Measurements from ENCODE around the gene BRINP1. TPM values are rescaled to one million over a fixed set of nuclear protein-coding genes. Genes with fewer than 3 reads are reported as not detected.

BRINP1 gene, protein sequence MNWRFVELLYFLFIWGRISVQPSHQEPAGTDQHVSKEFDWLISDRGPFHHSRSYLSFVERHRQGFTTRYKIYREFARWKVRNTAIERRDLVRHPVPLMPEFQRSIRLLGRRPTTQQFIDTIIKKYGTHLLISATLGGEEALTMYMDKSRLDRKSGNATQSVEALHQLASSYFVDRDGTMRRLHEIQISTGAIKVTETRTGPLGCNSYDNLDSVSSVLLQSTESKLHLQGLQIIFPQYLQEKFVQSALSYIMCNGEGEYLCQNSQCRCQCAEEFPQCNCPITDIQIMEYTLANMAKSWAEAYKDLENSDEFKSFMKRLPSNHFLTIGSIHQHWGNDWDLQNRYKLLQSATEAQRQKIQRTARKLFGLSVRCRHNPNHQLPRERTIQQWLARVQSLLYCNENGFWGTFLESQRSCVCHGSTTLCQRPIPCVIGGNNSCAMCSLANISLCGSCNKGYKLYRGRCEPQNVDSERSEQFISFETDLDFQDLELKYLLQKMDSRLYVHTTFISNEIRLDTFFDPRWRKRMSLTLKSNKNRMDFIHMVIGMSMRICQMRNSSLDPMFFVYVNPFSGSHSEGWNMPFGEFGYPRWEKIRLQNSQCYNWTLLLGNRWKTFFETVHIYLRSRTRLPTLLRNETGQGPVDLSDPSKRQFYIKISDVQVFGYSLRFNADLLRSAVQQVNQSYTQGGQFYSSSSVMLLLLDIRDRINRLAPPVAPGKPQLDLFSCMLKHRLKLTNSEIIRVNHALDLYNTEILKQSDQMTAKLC
- 0.02 TPM for total RNA-seq (2013)
- polyA plus RNA-seq (not detected), polyA minus RNA-seq (not detected in 2 replicates), total RNA-seq (0 to 1.9 (median 0.12) reads per million in 11 experiments)

DNA sequence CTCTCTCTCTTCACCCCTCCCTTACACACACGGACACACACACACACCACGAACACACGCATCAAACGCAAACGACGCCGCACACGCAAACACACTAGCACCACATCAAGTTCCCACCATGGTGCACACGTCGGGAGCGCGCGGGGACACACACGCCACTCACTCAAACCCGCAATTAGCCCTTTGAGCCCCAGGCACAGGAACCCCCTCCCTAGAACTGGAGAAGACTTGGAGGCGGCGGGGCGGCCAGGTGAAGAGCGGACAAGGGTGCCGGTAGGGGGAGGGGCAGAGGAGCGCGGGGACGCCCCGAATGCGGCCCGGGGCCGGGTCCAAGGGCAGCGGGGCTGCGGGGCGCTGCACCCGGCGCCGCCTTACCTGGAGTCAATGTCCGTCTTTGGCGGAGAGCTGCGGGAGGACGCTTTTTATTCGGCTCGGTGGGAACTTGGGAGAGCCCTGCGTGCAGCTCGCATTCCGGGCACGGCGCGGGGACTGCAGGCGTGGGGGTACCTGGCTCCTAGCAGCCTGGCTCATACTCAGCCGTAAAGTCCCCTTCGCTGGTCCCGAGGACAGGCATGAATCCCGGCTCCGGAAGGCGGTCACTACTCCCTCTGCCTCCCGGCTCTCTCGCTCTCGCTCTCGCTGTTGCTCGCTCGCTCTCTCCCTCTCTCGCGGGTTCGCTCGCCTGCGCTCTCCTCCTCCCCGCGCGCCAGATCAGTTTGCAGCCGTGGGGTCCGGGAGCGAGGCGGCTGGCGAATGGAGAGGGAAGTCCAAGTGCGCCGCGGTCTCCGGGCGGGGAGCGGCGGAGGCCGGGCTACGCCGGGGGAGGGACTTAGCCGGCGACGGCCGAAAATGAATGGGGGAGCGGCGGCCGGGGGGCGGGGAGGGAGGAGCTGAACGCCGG lies at the start of gene BRINP1:
TSS of gene BRINP1 (minus strand) at position 755 of the 901 bp plus-strand sequence. CDS start 56,080 bp downstream, outside the sequence.
- Histone ChIP-seq H3K4me2 (replicated peaks; ENCODE audit: extremely low read depth, low read length, poor library complexity, severe bottlenecking) (no peak within 1 kb of the TSS), H3K4me3 (replicated peaks in 1 of 3; ENCODE audit: low read depth in 2 of 3, low read length in 3 of 3) (no peak within 1 kb of the TSS), H3K36me3 (replicated peaks in 1 of 2; ENCODE audit: control insufficient read depth in 1 of 2, insufficient read depth in 2 of 2, low read length in 2 of 2) (no peaks in the 10 kb centered on the region), H3K9ac (ENCODE audit: insufficient read depth, low read length, poor library complexity, severe bottlenecking) (no peak within 1 kb of the TSS), H4K20me1 (ENCODE audit: insufficient read depth, low read length) (no peaks in the 10 kb centered on the region), H3K27me3 (ENCODE audit: control insufficient read depth in 2 of 2, insufficient read depth in 2 of 2, low read length in 2 of 2) (peaks cover 37 to 45% of the 10 kb centered on the region in 2 donors), H3K9me3 (replicated peaks in 1 of 2; ENCODE audit: control insufficient read depth in 1 of 2, insufficient read depth in 1 of 2, low read length in 2 of 2) (peaks cover 0 to 33% of the 10 kb centered on the region in 2 donors), H3K79me2 (ENCODE audit: insufficient read depth, low read length) (no peaks in the 10 kb centered on the region), H3K27ac (ENCODE audit: low read depth in 1 of 2, low read length in 2 of 2) (no peak within 1 kb of the TSS), H2AFZ (ENCODE audit: insufficient read depth, low read depth, low read length, poor library complexity, severe bottlenecking) (no peak within 1 kb of the TSS), H3K4me1 (ENCODE audit: control insufficient read depth in 1 of 2, insufficient read depth in 2 of 2, low read length in 2 of 2) (no peaks in the 10 kb centered on the region)
- TF ChIP-seq, protein P1, sequence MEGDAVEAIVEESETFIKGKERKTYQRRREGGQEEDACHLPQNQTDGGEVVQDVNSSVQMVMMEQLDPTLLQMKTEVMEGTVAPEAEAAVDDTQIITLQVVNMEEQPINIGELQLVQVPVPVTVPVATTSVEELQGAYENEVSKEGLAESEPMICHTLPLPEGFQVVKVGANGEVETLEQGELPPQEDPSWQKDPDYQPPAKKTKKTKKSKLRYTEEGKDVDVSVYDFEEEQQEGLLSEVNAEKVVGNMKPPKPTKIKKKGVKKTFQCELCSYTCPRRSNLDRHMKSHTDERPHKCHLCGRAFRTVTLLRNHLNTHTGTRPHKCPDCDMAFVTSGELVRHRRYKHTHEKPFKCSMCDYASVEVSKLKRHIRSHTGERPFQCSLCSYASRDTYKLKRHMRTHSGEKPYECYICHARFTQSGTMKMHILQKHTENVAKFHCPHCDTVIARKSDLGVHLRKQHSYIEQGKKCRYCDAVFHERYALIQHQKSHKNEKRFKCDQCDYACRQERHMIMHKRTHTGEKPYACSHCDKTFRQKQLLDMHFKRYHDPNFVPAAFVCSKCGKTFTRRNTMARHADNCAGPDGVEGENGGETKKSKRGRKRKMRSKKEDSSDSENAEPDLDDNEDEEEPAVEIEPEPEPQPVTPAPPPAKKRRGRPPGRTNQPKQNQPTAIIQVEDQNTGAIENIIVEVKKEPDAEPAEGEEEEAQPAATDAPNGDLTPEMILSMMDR (IDR thresholded peaks at IDR 0.05): no peak
- H3K4me3 Mint-ChIP-seq: peak within 1 kb of the TSS in 1 of 2 donors; percentile 86
- H3K4me1 Mint-ChIP-seq: peaks cover 2% of the 10 kb centered on the region
- peaks cover 38 to 45% (median 45%) of the 10 kb centered on the region in 3 donors for H3K27me3 Mint-ChIP-seq (ENCODE audit: low read depth in 3 of 3)
- intact Hi-C loops (cut with micrococcal nuclease): no loop called here
- DNase-seq: no peak
- H3K9me3 Mint-ChIP-seq: peaks cover 3 to 20% (median 14%) of the 10 kb centered on the region in 7 donors
- peak within 1 kb of the TSS in 1 of 7 donors; percentile 11 for H3K27ac Mint-ChIP-seq
- H3K36me3 Mint-ChIP-seq: peaks cover 0 to 5% of the 10 kb centered on the region in 2 donors
- 3% methylated on average over 81 of the region's 91 CpGs for WGBS (ENCODE audit: insufficient coverage)

All from CD14-positive monocyte (primary cell).